Measurements from ENCODE around the gene INPP4B. TPM values are rescaled to one million over a fixed set of nuclear protein-coding genes. Genes with fewer than 3 reads are reported as not detected.

Gene INPP4B
- polyA plus RNA-seq, 5 donors: 5.5 to 15.7 (median 11.7) TPM

GRCh38 chr4:142378179-142378578 is 467.9 kb downstream of the INPP4B start:
- no peak for DNase-seq

GRCh38 chr4:142377342-142378091 is 468.6 kb downstream of the INPP4B start:
- DNase-seq: no peak

- no peak for DNase-seq
Measured at GRCh38 chr4:142376204-142376603, 469.9 kb downstream of the INPP4B start.

- DNase-seq: no peak
Measured at GRCh38 chr4:142373610-142374009, 472.5 kb downstream of the INPP4B start.

DNA sequence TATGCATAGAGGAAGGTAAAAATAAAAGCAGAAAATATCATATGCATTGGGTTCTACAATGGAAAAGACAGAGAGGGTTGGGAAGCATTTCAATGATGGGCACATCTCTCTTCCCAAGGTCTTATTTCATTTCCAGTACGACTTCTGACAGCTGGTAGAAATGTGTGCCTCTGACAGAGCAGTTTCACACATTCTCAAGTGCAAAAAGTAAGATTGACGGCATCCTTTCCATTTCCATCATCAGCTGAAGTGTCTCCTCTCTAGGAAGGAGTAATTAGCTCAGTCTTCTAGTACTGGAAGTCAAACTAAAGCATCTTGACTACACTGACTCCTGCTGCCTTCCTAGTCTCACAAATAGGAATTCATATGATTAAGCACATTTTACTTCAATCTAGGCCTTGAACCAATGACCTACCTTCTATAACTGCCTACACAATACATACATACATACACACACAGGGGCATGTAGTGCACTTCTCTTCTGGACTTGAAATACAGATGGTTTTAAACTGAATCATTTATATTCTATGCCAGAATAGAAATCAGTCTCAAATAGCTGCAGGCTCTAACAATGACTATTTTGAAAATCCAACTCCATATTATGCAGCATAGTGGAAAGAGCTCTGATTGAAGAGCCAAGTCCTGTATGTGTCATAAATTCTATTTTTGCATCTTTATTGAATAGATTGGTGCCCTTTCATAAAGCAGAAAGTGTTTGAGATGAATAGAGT is 473.4 kb downstream of the INPP4B start:
- no peak for DNase-seq

DNA sequence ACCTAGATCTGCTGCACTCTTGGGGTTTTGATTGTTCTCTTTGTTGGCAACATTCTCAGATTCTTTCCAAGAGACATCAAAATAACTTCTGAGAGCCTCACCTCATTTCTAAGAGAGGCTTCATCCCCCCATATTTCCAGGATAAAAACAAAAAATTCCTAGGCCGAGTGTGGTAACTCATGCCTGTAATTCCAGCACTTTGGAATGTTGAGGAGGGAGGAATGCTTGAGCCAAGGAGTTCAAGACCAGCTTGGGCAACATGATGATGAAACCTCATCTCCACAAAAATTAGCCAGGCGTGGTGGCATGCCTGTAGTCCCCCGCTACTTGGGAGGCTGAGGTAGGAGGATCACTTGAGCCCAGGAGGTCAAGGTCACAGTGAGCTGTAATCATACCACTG is 477.0 kb downstream of the INPP4B start:
- no peak for DNase-seq

DNA sequence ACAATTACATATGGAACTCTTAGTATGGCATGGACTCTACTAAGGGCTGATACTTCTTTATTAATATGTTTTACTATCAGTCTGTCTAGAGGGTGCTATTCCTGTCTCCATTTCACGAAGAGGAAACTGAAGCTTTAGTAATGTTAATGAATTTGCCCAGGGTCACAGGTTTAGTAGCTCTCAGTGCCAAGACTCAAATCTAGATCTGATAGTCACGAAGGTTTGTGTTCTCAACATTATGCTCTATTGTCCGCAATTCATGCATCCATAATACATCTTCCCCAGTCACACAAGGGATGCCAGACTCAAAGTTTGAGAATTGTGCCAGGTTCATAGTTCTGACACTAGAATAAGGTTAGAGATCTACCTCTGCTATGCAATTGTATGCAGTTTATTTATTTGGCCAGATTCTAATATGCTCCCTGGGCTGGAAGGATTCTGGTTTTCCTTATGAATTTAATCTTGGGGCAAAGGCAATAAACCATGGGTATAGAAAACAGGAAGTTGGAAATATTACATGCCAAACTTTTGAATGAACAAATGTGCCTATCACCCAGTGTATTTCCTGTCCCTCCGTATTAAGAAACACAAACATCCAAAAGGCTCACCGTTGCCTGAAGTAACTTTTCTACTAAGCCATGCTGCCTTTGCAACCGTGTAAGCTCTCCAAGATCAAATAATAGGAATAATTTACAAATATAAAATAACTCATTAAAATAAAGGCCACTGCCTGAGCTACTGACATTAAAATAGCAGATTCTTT is 478.5 kb downstream of the INPP4B start:
- no peak for DNase-seq

DNA sequence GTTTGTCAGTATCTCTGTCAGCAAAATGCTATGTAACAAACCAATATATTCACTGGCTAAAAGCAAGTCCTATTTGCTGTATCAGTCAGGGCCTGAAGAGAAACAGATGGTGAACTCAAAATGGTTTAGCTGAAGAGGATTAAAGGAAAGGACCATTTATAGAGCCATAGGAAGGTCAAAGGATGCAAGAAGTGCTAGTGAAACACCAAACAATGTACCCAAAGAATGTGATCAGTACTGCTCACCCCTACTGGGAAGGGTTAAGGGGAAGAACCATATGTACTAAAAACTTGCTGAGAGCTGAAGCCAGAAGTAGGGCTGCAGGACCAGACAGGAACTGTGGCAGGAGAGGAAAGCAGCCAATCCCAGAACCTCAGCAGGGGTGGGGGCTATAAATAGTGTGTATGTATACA is 479.3 kb downstream of the INPP4B start:
- DNase-seq: no peak

DNA sequence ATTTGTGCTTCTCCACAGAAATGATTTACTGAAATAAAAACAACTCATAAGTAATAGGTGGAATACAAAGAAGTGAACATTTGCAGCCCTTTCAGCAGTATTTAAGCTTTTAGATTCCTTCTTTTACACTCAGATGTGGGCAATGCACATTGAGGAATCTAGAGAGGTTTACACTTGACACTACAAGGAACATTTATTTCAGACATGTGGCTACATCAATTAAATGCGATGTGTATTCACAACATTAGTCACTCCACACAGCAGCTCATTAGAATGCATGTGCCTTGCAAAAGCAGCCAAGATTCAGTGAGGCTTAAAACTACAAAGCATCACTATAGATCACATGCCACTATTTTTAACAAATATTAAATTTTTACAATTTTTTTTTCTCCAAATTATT is 480.7 kb downstream of the INPP4B start:
- no peak for DNase-seq

DNA sequence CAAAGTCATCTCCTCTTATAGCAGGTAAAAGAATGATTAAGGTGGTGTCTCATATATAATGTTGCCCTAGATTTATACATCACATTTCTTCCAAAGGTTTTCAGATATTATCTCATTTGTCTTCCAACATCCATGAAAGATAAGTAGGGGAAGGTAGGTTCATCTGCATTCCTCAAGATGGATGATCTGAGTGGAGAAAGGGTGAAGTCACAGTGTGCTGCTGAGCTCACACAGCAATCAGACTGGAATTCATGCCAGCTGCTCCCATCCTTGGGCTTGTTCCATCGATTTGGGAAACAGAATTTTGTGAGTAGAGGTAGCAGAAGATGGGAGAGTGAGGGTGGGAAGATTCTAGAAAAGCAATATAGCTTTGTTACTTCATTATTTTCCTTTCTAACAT is 482.4 kb downstream of the INPP4B start:
- no peak for DNase-seq

DNA sequence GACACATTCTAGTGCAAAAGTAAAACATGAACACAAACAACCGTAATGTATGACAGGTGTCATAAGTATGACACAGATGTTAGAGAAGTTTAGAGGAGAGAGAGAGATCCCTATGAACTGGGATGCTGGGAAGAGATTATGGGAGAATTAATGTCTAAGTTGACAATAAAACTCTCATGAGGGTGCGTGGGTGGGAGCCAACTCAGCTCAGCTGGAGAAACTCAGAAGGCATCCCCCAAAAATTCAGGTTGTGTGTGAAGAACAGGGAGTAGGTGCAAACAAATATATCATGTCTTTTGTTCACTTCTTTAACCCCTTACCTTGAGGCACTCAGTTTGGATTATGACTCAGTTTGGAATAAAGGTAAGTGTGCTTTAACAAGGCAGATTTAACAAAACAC is 484.1 kb downstream of the INPP4B start:
- no peak for DNase-seq

DNA sequence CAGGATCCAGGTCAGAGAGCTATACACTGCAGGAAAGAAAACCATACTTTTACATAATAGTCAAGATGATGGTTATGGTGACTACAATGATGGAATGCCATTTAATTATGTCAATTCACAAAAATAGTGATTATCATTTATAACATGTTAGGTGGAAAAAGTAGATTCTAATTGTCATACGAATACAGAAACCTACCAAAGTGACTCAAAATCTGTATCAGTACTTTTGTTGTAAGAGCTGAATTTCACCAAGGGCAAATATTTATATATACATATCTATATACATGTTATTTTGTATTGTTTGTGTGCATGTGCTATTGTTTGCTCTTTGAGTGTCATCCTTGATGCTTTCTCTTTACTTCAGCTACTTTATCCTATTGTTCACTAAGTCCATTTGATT is 485.4 kb downstream of the INPP4B start:
- no peak for DNase-seq

GRCh38 chr4:142358656-142359055 is 487.4 kb downstream of the INPP4B start:
- no peak for DNase-seq

- no peak for DNase-seq
Measured at GRCh38 chr4:142356801-142357200, 489.3 kb downstream of the INPP4B start.

DNA sequence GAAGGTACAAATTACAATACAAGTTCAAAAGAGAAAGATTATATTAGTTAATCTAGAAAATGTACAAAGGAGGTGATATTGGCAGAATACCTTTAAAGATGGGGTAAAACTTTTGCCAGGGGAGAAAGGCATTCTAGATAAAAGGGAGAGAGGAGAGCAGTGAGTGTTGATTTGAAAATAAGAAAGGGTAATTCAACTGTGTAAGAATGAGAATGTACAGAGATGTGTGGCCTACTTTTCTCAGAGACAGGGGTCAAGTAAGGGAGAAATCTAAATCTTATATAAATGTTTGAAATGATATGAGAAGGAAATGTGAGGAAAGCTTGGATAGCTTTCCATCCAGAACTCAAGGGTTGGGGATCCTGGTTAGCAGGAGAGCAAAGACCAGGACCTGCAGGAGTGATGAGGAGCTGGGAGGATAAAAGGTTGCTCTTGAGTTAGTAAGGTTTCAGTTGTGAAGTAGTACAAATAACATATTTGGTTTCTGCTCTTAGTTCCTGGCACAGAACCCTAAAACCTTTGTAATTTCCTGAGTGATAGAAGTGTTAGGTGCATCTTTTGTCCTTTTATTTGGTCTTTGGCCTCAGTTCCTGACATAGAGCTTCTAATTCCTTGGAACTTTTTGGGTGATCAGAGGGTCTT is 489.9 kb downstream of the INPP4B start:
- no peak for DNase-seq

- DNase-seq: no peak
Measured at GRCh38 chr4:142355421-142355930, 490.6 kb downstream of the INPP4B start.

- no peak for DNase-seq
Measured at GRCh38 chr4:142354794-142355420, 491.2 kb downstream of the INPP4B start.

DNA sequence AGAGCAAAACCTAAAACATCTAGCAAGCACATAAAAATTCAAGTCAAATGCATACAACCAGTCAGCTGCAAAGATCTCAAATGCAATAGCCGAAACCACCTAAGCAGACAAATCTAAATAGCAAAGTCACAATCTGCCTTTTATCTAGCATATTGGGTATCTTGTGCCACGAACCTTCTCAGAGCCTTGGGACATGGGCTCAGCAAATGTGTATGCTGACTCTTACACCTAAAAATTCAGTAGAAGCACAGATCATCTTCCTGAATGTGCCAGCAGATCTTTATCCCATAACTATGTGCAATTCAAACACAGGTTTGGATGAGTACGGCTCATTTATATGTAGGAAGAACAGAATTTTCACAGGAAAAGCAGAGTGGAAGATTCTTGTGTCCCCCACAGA is 492.1 kb downstream of the INPP4B start:
- DNase-seq: no peak

DNA sequence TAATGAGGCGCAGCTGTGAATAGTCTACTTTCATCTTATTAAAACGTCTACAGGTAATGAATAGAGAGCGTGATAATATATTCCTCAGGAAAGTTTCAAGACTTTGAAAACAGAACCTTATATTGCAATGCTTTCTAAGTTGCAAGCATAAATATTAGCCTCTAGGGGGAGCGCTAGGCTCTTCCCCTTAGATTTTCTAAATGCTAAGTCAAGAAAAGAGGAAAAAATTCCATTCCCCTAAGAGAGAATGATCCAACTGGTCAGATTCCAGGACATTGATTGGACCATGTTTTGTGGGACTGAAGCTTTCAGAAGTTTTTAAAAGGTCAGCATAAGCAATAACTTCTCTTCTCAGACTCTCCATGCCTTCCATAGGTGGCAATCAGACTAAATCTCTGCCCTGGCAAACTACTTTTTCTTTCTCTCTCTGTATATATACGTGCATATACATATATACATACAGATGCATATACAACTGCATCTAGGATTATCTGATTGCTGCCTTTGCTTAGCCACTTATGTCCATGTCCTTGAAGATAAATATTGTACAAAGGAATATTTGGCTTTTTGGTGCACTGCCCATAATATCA is 492.9 kb downstream of the INPP4B start:
- peak in 1 of 2 donors; percentile 64 for DNase-seq

DNA sequence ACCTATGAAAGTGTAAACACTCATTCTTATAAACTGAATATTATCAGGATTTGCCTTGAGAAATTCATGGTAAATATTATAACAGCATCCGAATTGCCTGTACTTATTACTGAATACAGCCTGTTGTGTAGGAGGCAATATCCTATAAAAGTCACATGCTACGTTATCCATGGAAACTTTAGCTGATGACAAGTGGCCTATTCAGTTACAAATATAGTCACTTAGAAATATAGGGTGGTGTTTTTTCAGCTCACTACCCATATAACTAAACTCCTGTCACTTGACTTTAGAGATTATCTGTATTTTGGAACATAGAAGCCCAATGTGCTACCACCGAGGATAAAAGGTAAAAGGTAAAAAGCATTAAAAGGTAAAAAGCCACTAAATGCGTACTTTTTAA is 493.4 kb downstream of the INPP4B start:
- no peak for DNase-seq

GRCh38 chr4:142351958-142352357 is 494.1 kb downstream of the INPP4B start:
- DNase-seq: peak; percentile 79 to 80

Data from right lung (tissue), 5 donors.